CD4-positive, CD25-positive, alpha-beta regulatory T cell (primary cell): ENCODE results near the gene PIGN. TPM values are rescaled to one million over a fixed set of nuclear protein-coding genes. Genes with fewer than 3 reads are reported as not detected.

Experiments
- ATAC-seq, 2 donors: fragments of 150-1000 bp; cut with Tn5 transposase; one replicate each; pipeline ENCODE4 v1.10.0; 2021; ENCODE audit warnings: low read depth in 2 of 2, moderate number of reproducible peaks in 2 of 2, moderate library complexity in 1 of 2
- DNase-seq, 3 donors: peaks; one replicate each; pipeline versions ENCODE4 v3.0.0 to v3.0.0-alpha.2; 2012 to 2022; ENCODE audit warnings: mixed read lengths in 1 of 3
- H3K27ac ChIP-seq: one replicate; pipeline ENCODE4 v1.7.0; 2013; ENCODE audit warnings: mild to moderate bottlenecking, low read length; ENCODE audit not compliant: insufficient read depth, poor library complexity, severe bottlenecking
- H3K27me3 ChIP-seq: one replicate; pipeline ENCODE4 v1.7.0; 2013; ENCODE audit warnings: low read length; ENCODE audit not compliant: control insufficient read depth, insufficient read depth
- H3K36me3 ChIP-seq: one replicate; pipeline ENCODE4 v1.7.0; 2013; ENCODE audit warnings: mild to moderate bottlenecking, low read length, moderate library complexity; ENCODE audit not compliant: control insufficient read depth, insufficient read depth
- H3K4me1 ChIP-seq: 2 replicates; pipeline ENCODE4 v1.7.0; 2013; ENCODE audit warnings: mild to moderate bottlenecking, low read length; ENCODE audit not compliant: insufficient read depth, control insufficient read depth, poor library complexity, severe bottlenecking
- H3K4me3 ChIP-seq: one replicate; pipeline ENCODE4 v1.7.0; 2013; ENCODE audit warnings: low read depth, mild to moderate bottlenecking, low read length, moderate library complexity
- H3K9me3 ChIP-seq, 2 experiments: 1 replicate in 1 of 2; 2 replicates in 1 of 2; pipeline ENCODE4 v1.7.0; 2013; ENCODE audit warnings: low read length in 2 of 2, mild to moderate bottlenecking in 1 of 2, moderate library complexity in 1 of 2; ENCODE audit not compliant: control insufficient read depth in 2 of 2
- H3K27ac Mint-ChIP-seq, 3 donors: one replicate each; pipeline ENCODE4 v1.8.0; 2020 to 2022; ENCODE audit warnings: mild to moderate bottlenecking in 3 of 3, mixed read lengths in 3 of 3, moderate library complexity in 2 of 3
- H3K27me3 Mint-ChIP-seq: one replicate; pipeline ENCODE4 v1.8.0; 2022; ENCODE audit warnings: mild to moderate bottlenecking, mixed read lengths
- H3K36me3 Mint-ChIP-seq: one replicate; pipeline ENCODE4 v1.8.0; 2020; ENCODE audit warnings: mixed read lengths
- H3K4me1 Mint-ChIP-seq, 4 donors: one replicate each; pipeline ENCODE4 v1.8.0; 2020 to 2022; ENCODE audit warnings: mixed read lengths in 4 of 4, mild to moderate bottlenecking in 1 of 4
- H3K4me3 Mint-ChIP-seq, 4 donors: one replicate each; pipeline ENCODE4 v1.8.0; 2020 to 2022; ENCODE audit warnings: mild to moderate bottlenecking in 4 of 4, mixed read lengths in 4 of 4, moderate library complexity in 3 of 4
- H3K9me3 Mint-ChIP-seq, 7 donors: one replicate each; pipeline ENCODE4 v1.8.0; 2020 to 2022; ENCODE audit warnings: mixed read lengths in 7 of 7, mild to moderate bottlenecking in 3 of 7, moderate library complexity in 2 of 7
- polyA plus RNA-seq, 4 donors: library from polyadenylated mRNA; unstranded; fragments of 300-500 nt; fragmentation: Illumina TruSeq; gene quantifications; one replicate each; pipeline ENCODE4 v1.2.3, GENCODE V29; 2021
- total RNA-seq: library from RNA; stranded (reverse); gene quantifications from one replicate; pipeline ENCODE4 v1.2.3, GENCODE V29; 2022

Gene PIGN
- total and polyA plus RNA-seq, 5 donors from 2014 or later: 11.1 to 14.6 (median 12.0) TPM

- Histone ChIP-seq H3K27ac (no peak overlapping the region), H3K4me3 (no peak overlapping the region), H3K4me1 (no peaks in the 10 kb centered on the region), H3K36me3 (no peaks in the 10 kb centered on the region), H3K27me3 (peaks cover 5% of the 10 kb centered on the region), H3K9me3 (no peaks in the 10 kb centered on the region)
- H3K4me3 Mint-ChIP-seq: no peak overlapping the region
- H3K9me3 Mint-ChIP-seq: peaks cover 0 to 3% (median 0%) of the 10 kb centered on the region in 7 donors
- no peak for DNase-seq
- peaks cover 0 to 5% (median 0%) of the 10 kb centered on the region in 4 donors for H3K4me1 Mint-ChIP-seq
- ATAC-seq: no peak
- H3K27ac Mint-ChIP-seq: no peak overlapping the region
- no peaks in the 10 kb centered on the region for H3K36me3 Mint-ChIP-seq
- H3K27me3 Mint-ChIP-seq: peaks cover 7% of the 10 kb centered on the region
These were observed 161.9 kb downstream of the PIGN start for GRCh38 chr18:62024983-62025382.

- no peaks in the 10 kb centered on the region for H3K4me1 ChIP-seq
- no peaks in the 10 kb centered on the region for H3K36me3 Mint-ChIP-seq
- no peak for DNase-seq
- ATAC-seq: no peak
- no peak overlapping the region for H3K27ac Mint-ChIP-seq
- peaks cover 5% of the 10 kb centered on the region for H3K27me3 ChIP-seq
- H3K4me3 Mint-ChIP-seq: no peak overlapping the region
- H3K9me3 Mint-ChIP-seq: peaks cover 0 to 5% (median 0%) of the 10 kb centered on the region in 7 donors
- H3K27ac ChIP-seq: no peak overlapping the region
- H3K9me3 ChIP-seq: no peaks in the 10 kb centered on the region
- H3K4me3 ChIP-seq: no peak overlapping the region
- H3K27me3 Mint-ChIP-seq: peaks cover 7% of the 10 kb centered on the region
- H3K36me3 ChIP-seq: no peaks in the 10 kb centered on the region
- H3K4me1 Mint-ChIP-seq: no peaks in the 10 kb centered on the region
These were observed 163.3 kb downstream of the PIGN start for GRCh38 chr18:62023536-62023935.

- no peaks in the 10 kb centered on the region for H3K4me1 ChIP-seq
- H3K9me3 Mint-ChIP-seq: peaks cover 0 to 7% (median 0%) of the 10 kb centered on the region in 7 donors
These were observed 168.2 kb downstream of the PIGN start for GRCh38 chr18:62018759-62019041.

GRCh38 chr18:62018034-62018758, 168.7 kb downstream of the PIGN start:
- H3K27me3 Mint-ChIP-seq: peaks cover 7% of the 10 kb centered on the region
- DNase-seq (no peak), ATAC-seq (no peak)
- no peaks in the 10 kb centered on the region for H3K27me3 ChIP-seq
- H3K36me3 Mint-ChIP-seq: no peaks in the 10 kb centered on the region
- no peaks in the 10 kb centered on the region for H3K4me1 Mint-ChIP-seq
- H3K4me3 ChIP-seq: no peak overlapping the region
- H3K27ac ChIP-seq: no peak overlapping the region
- peak overlapping the region in 1 of 3 donors; percentile 16 for H3K27ac Mint-ChIP-seq
- H3K4me3 Mint-ChIP-seq: no peak overlapping the region
- H3K4me1 ChIP-seq: no peaks in the 10 kb centered on the region
- no peaks in the 10 kb centered on the region for H3K9me3 ChIP-seq
- peaks cover 0 to 4% (median 0%) of the 10 kb centered on the region in 7 donors for H3K9me3 Mint-ChIP-seq
- no peaks in the 10 kb centered on the region for H3K36me3 ChIP-seq

More at GRCh38 chr18:62018759-62019041, 168.2 kb downstream of the PIGN start:
- no peak overlapping the region for H3K4me3 ChIP-seq
- H3K9me3 ChIP-seq: no peaks in the 10 kb centered on the region
- peaks cover 7% of the 10 kb centered on the region for H3K27me3 Mint-ChIP-seq
- H3K4me3 Mint-ChIP-seq: no peak overlapping the region
- no peaks in the 10 kb centered on the region for H3K27me3 ChIP-seq
- DNase-seq: no peak
- H3K27ac ChIP-seq: no peak overlapping the region
- H3K36me3 ChIP-seq: no peaks in the 10 kb centered on the region
- H3K4me1 Mint-ChIP-seq: no peaks in the 10 kb centered on the region
- peak overlapping the region in 1 of 3 donors; percentile 69 for H3K27ac Mint-ChIP-seq
- ATAC-seq: no peak
- no peaks in the 10 kb centered on the region for H3K36me3 Mint-ChIP-seq

- H3K27me3 Mint-ChIP-seq: peaks cover 7% of the 10 kb centered on the region
These were observed 169.2 kb downstream of the PIGN start for GRCh38 chr18:62017618-62018017.

GRCh38 chr18:62011416-62011815, 175.4 kb downstream of the PIGN start:
- H3K27me3 Mint-ChIP-seq: peaks cover 8% of the 10 kb centered on the region
- ATAC-seq (no peak), DNase-seq (no peak)
- H3K4me1 Mint-ChIP-seq: no peaks in the 10 kb centered on the region
- H3K36me3 Mint-ChIP-seq: no peaks in the 10 kb centered on the region
- peaks cover 2% of the 10 kb centered on the region for H3K27me3 ChIP-seq
- no peaks in the 10 kb centered on the region for H3K36me3 ChIP-seq
- no peak overlapping the region for H3K4me3 Mint-ChIP-seq
- H3K27ac Mint-ChIP-seq: no peak overlapping the region
- peaks cover 0 to 4% (median 2%) of the 10 kb centered on the region in 7 donors for H3K9me3 Mint-ChIP-seq
- no peaks in the 10 kb centered on the region for H3K4me1 ChIP-seq
- H3K4me3 ChIP-seq: no peak overlapping the region
- H3K27ac ChIP-seq: no peak overlapping the region
- H3K9me3 ChIP-seq: no peaks in the 10 kb centered on the region

More at GRCh38 chr18:62017618-62018017, 169.2 kb downstream of the PIGN start:
- no peak overlapping the region for H3K4me3 ChIP-seq
- H3K9me3 ChIP-seq: no peaks in the 10 kb centered on the region
- no peak overlapping the region for H3K27ac ChIP-seq
- ATAC-seq (no peak), DNase-seq (no peak)
- no peaks in the 10 kb centered on the region for H3K4me1 Mint-ChIP-seq
- no peaks in the 10 kb centered on the region for H3K27me3 ChIP-seq
- H3K27ac Mint-ChIP-seq: peak overlapping the region in 1 of 3 donors; percentile 16
- peaks cover 0 to 4% (median 0%) of the 10 kb centered on the region in 7 donors for H3K9me3 Mint-ChIP-seq
- H3K4me3 Mint-ChIP-seq: no peak overlapping the region
- H3K4me1 ChIP-seq: no peaks in the 10 kb centered on the region
- H3K36me3 Mint-ChIP-seq: no peaks in the 10 kb centered on the region
- H3K36me3 ChIP-seq: no peaks in the 10 kb centered on the region

GRCh38 chr18:62009521-62009920, 177.3 kb downstream of the PIGN start:
- Mint-ChIP-seq H3K36me3 (no peaks in the 10 kb centered on the region), H3K27me3 (peaks cover 8% of the 10 kb centered on the region), H3K4me1 (no peaks in the 10 kb centered on the region), H3K9me3 (peaks cover 0 to 7% (median 6%) of the 10 kb centered on the region in 7 donors), H3K27ac (no peak overlapping the region), H3K4me3 (no peak overlapping the region)
- ATAC-seq (no peak), DNase-seq (no peak)
- Histone ChIP-seq H3K36me3 (no peaks in the 10 kb centered on the region), H3K9me3 (no peaks in the 10 kb centered on the region), H3K27ac (no peak overlapping the region), H3K4me1 (no peaks in the 10 kb centered on the region), H3K4me3 (no peak overlapping the region), H3K27me3 (peaks cover 2% of the 10 kb centered on the region)

- H3K9me3 ChIP-seq: peaks cover 0 to 5% of the 10 kb centered on the region in 2 experiments
- H3K27ac ChIP-seq: no peak overlapping the region
- DNase-seq (no peak), ATAC-seq (no peak)
- H3K4me3 ChIP-seq: no peak overlapping the region
- Mint-ChIP-seq H3K27ac (no peak overlapping the region), H3K4me3 (no peak overlapping the region), H3K27me3 (peaks cover 5% of the 10 kb centered on the region), H3K36me3 (no peaks in the 10 kb centered on the region), H3K4me1 (no peaks in the 10 kb centered on the region), H3K9me3 (peaks cover 6 to 22% (median 10%) of the 10 kb centered on the region in 7 donors)
- no peaks in the 10 kb centered on the region for H3K36me3 ChIP-seq
- H3K27me3 ChIP-seq: peaks cover 4% of the 10 kb centered on the region
- H3K4me1 ChIP-seq: no peaks in the 10 kb centered on the region
These were observed 185.5 kb downstream of the PIGN start for GRCh38 chr18:62001396-62001795.
